ENCODE data around the gene ZRANB1. TPM values are rescaled to one million over a fixed set of nuclear protein-coding genes. Genes with fewer than 3 reads are reported as not detected.

Gene ZRANB1
- total RNA-seq, 2 donors from 2014 or later, result 8.4 to 13.1 TPM

DNA sequence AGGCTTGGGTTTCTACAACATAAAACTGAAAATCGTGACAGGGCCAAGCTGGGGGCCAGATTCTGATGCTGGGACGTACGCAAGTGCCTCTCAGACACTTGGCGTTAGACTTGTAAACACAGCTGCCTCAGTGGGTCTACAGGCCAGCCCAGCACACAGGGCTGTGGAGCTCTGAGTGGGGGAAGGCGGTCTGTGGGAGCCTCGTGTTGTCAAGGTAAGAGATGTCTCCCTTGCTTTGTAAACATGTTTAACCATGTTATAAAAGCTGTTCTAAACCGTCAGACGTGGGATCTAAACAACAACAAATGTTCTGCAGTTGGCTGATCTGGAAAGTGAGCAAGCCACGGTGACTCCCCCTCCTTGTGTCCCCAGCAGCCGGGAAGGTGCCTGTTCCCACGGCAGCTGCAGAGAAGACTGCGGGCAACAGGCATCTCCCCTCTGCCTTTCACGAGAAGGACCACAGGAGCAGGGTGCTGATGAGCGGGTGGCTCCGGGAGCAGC is 67.8 kb downstream of the ZRANB1 start:
- no peaks in the 10 kb centered on the region for H3K36me3 ChIP-seq
- intact Hi-C loops (cut with DNase I), result no loop called here
- H3K9me3 ChIP-seq, result no peaks in the 10 kb centered on the region
- no peak for DNase-seq
- H3K27ac ChIP-seq, result peak overlapping the region; percentile 64
- peak overlapping the region in 1 of 2 donors; percentile 77 for H3K9ac ChIP-seq (ENCODE audit: low read depth in 2 of 2, low read length in 2 of 2)
- peaks cover 13% of the 10 kb centered on the region for H3K4me1 ChIP-seq
- H3K4me3 ChIP-seq, result no peak overlapping the region
- TF ChIP-seq, protein P1, sequence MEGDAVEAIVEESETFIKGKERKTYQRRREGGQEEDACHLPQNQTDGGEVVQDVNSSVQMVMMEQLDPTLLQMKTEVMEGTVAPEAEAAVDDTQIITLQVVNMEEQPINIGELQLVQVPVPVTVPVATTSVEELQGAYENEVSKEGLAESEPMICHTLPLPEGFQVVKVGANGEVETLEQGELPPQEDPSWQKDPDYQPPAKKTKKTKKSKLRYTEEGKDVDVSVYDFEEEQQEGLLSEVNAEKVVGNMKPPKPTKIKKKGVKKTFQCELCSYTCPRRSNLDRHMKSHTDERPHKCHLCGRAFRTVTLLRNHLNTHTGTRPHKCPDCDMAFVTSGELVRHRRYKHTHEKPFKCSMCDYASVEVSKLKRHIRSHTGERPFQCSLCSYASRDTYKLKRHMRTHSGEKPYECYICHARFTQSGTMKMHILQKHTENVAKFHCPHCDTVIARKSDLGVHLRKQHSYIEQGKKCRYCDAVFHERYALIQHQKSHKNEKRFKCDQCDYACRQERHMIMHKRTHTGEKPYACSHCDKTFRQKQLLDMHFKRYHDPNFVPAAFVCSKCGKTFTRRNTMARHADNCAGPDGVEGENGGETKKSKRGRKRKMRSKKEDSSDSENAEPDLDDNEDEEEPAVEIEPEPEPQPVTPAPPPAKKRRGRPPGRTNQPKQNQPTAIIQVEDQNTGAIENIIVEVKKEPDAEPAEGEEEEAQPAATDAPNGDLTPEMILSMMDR (IDR thresholded peaks at IDR 0.05), result no peak
- H3K27me3 ChIP-seq, result no peaks in the 10 kb centered on the region

DNA sequence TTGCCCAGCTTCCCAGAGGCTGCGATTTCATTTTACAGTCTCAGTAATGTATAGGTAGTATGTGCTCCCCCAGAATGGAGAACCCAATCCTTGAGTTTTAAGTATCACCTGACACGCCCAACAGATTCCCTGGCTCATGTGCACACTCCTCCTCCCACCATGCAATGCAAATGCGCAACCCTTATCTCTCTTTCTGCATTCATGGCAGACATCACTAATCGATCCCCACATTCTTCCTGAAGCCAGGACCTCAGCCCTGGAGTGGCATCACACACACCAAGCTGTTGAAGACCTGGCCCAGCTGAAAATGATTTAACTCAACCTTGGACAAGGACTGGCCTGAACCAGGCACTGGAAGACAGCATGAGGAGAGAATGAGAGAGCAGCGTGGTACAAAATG is 68.4 kb downstream of the ZRANB1 start:
- no peaks in the 10 kb centered on the region for H3K9me3 ChIP-seq
- TF ChIP-seq, protein P1 (IDR thresholded peaks at IDR 0.05), result no peak
- peaks cover 13% of the 10 kb centered on the region for H3K4me1 ChIP-seq
- H3K4me3 ChIP-seq, result no peak overlapping the region
- H3K9ac ChIP-seq (ENCODE audit: low read depth in 2 of 2, low read length in 2 of 2), result no peak overlapping the region
- peak overlapping the region; percentile 64 for H3K27ac ChIP-seq
- no peaks in the 10 kb centered on the region for H3K27me3 ChIP-seq
- intact Hi-C loops (cut with DNase I), result no loop called here
- H3K36me3 ChIP-seq, result no peaks in the 10 kb centered on the region
- no peak for DNase-seq

DNA sequence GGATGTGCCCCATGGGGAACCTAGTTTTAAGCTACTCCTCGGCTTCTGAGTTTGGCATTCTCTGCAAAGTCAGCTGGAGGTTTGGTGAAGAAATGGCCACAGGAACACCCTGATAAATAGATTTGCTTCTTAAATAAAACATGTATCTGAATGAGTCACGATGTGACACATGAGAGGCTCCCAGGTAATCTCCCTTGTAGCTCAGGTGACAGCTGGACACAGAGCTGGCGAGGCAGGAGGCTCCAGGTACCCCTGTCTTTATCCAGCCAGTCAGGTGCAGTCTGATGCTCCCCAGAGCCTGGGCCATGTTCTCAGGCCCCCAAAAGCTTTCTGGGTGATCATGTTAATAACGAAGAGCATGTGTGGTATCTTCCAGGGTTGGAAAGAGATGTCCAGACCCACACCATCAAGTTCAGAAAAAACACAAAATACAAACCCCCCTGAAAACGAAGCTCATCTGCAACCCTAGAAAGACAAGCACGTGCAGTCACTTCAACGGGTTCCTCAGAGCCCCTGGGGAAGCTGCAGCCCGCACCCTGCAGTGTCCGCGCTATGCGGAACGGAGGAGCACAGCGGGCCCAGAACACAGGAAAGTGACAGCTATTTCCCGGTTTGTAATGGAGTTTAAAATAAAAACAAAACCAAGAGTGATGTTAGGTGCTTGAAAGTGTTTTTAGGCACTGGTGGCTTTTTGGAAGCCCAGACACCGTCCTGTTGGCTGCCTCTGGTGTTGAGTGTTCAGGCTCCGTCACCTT is 69.4 kb downstream of the ZRANB1 start:
- Histone ChIP-seq H3K9ac (ENCODE audit: low read depth in 2 of 2, low read length in 2 of 2) (no peak overlapping the region), H3K27ac (no peak overlapping the region), H3K4me1 (peaks cover 13% of the 10 kb centered on the region), H3K36me3 (no peaks in the 10 kb centered on the region), H3K27me3 (no peaks in the 10 kb centered on the region), H3K9me3 (no peaks in the 10 kb centered on the region), H3K4me3 (no peak overlapping the region)
- intact Hi-C loops (cut with DNase I), result no loop called here
- DNase-seq, result no peak
- TF ChIP-seq, protein P1 (IDR thresholded peaks at IDR 0.05), result no peak

DNA sequence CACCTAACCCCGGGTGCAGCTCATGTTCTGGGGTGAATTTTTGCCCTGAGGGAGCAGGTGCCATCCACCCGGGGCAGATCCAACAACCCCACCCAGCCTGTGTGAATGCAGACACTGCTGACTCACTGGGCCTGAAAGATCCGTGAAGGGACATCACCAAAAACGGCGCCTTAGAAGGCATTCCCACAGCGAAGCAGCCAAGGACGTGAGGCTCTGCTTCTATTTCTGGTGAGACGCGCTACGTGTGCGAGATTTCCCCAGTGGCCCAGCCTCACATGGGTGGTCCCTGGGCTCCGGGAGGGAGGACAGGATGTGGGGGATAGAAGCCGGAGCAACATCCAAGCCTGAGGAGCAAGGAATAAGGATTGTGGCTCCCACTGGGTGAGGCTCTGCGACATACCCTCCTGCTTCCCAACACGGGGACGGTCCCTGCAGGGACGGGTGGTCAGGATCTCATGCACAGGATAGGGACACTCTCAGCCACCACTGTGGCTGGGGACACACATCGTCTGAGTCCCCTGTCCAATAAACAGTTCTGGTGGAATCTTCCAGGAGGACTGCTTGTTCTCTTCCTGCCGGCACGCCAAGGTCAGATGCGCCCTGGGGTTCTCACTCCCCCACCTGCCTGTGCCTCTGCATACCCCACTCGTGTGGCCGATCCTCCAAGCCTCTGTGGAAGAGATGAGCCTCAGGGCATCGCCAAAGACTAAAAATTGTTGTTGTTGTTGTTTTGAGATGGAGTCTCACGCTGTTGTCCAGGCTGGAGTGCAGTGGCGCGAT is 70.2 kb downstream of the ZRANB1 start:
- Histone ChIP-seq H3K4me1 (peaks cover 13% of the 10 kb centered on the region), H3K9ac (ENCODE audit: low read depth in 2 of 2, low read length in 2 of 2) (peak overlapping the region in 1 of 2 donors; percentile 64), H3K27me3 (no peaks in the 10 kb centered on the region), H3K27ac (no peak overlapping the region), H3K4me3 (no peak overlapping the region), H3K9me3 (no peaks in the 10 kb centered on the region), H3K36me3 (no peaks in the 10 kb centered on the region)
- intact Hi-C loops (cut with DNase I), result no loop called here
- TF ChIP-seq, protein P1 (IDR thresholded peaks at IDR 0.05), result no peak
- no peak for DNase-seq

DNA sequence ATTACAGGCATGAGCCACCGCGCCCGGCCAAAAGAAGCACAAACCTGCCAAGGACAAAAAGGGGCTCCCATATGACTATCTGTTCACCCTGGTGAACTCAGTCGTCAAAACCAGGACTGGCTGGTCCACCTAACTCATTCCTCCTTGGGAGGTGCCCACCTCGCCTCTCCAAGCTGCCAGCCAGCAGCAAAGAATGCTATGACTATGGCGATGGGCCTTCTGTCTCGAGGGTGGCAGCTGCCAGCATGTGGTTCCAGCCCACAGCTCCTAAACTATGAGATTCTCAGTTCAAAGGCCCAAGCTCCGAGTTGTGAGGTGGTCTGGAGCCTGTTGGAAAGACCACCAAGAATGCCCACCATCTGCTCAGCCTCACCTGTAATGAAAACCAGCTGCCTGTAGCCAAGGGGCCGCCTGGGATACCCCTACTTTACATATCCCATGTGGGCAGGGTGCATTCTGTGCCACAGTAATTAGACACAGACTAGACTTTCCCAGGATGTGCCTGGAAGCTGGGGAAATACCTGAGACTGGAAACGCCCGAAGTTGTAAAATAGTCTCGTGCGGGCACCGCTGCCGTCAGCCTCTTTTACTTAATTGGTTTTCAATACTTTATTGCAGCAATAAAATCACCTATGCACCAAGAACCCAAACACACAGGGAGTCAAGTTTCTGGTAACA is 71.1 kb downstream of the ZRANB1 start:
- H3K9me3 ChIP-seq, result no peaks in the 10 kb centered on the region
- H3K4me3 ChIP-seq, result no peak overlapping the region
- H3K27me3 ChIP-seq, result no peaks in the 10 kb centered on the region
- no peak for DNase-seq
- intact Hi-C loops (cut with DNase I), result no loop called here
- H3K4me1 ChIP-seq, result peaks cover 13% of the 10 kb centered on the region
- H3K36me3 ChIP-seq, result no peaks in the 10 kb centered on the region
- TF ChIP-seq, protein P1 (IDR thresholded peaks at IDR 0.05), result no peak
- peak overlapping the region in 1 of 2 donors; percentile 64 for H3K9ac ChIP-seq (ENCODE audit: low read depth in 2 of 2, low read length in 2 of 2)
- H3K27ac ChIP-seq, result peak overlapping the region; percentile 9
